Inflammatory macrophage (primary cell): ENCODE results near the gene ABL2.
"Not testable (repeated sequence)": the region's sequence is repeated elsewhere in the genome, so short reads cannot be mapped to it uniquely, and the experiment has no call there.

Source experiments
- DNase-seq, 2 donors: peaks; one replicate each; pipeline ENCODE4 v3.0.0-alpha.2; 2020 to 2022
- total RNA-seq, 18 experiments: gene quantifications; one replicate each; lab custom pipeline; 2026; ENCODE audit warnings: mixed read lengths in 6 of 18, inconsistent platforms in 2 of 18; lab: John Stamatoyannopoulos, UW

The ABL2 gene
- 206 to 1,396 (median 323) reads per million in 18 experiments for total RNA-seq

GRCh38 chr1:179229214-179230140 lies at the start of gene ABL2:
TSS of gene ABL2 (minus strand) at chr1:179229677. CDS start at chr1:179229397, 280 bp downstream.
- peak; percentile 35 to 47 for DNase-seq

- DNase-seq = no peak
These were observed 49.4 kb upstream of the ABL2 start for GRCh38 chr1:179278920-179279319.

GRCh38 chr1:179274424-179274823 lies 44.9 kb upstream of the ABL2 start:
- DNase-seq = not testable (repeated sequence)

- no peak for DNase-seq
These were observed 39.6 kb upstream of the ABL2 start for GRCh38 chr1:179269071-179269470.

- no peak for DNase-seq
These were observed 35.0 kb upstream of the ABL2 start for GRCh38 chr1:179264507-179264906.

- DNase-seq = no peak
These were observed 33.6 kb upstream of the ABL2 start for GRCh38 chr1:179263121-179263520.

GRCh38 chr1:179262183-179262582 lies 32.7 kb upstream of the ABL2 start:
- no peak for DNase-seq

- DNase-seq = no peak
These were observed 24.0 kb upstream of the ABL2 start for GRCh38 chr1:179253286-179253972.

GRCh38 chr1:179252606-179253005 lies 23.1 kb upstream of the ABL2 start:
- DNase-seq = no peak

- peak; percentile 39 to 48 for DNase-seq
These were observed 22.2 kb upstream of the ABL2 start for GRCh38 chr1:179251675-179252074.

- DNase-seq = no peak
These were observed 18.4 kb upstream of the ABL2 start for GRCh38 chr1:179247923-179248322.

- DNase-seq = not testable (repeated sequence)
These were observed 15.9 kb upstream of the ABL2 start for GRCh38 chr1:179245426-179245825.

GRCh38 chr1:179241530-179242097 lies 12.1 kb upstream of the ABL2 start:
- no peak for DNase-seq

GRCh38 chr1:179237222-179237621 lies 7.7 kb upstream of the ABL2 start:
- DNase-seq = no peak

GRCh38 chr1:179234863-179235262 lies 5.4 kb upstream of the ABL2 start:
- DNase-seq = no peak

- no peak for DNase-seq
These were observed 2.4 kb upstream of the ABL2 start for GRCh38 chr1:179231923-179232322.

- DNase-seq = no peak
These were observed 1.2 kb upstream of the ABL2 start for GRCh38 chr1:179230721-179231120.

- no peak for DNase-seq
These were observed 774 bp upstream of the ABL2 start for GRCh38 chr1:179230251-179230650.

- peak in 1 of 2 donors; percentile 34 for DNase-seq
These were observed 679 bp downstream of the ABL2 start for GRCh38 chr1:179228783-179229213.

- DNase-seq = no peak
These were observed 2.7 kb downstream of the ABL2 start for GRCh38 chr1:179226738-179227137.

GRCh38 chr1:179224466-179224865 lies 5.0 kb downstream of the ABL2 start:
- DNase-seq = not testable (repeated sequence)

- not testable (repeated sequence) for DNase-seq
These were observed 8.4 kb downstream of the ABL2 start for GRCh38 chr1:179221121-179221520.

- DNase-seq = peak; percentile 63 to 87
These were observed 11.5 kb downstream of the ABL2 start for GRCh38 chr1:179217943-179218507.
